Activated T-helper 2 cell treated with anti-CD3 and anti-CD28 coated beads, Interferon-gamma antibody, Interleukin-2, Interleukin-4, amounts not matched to agents 10 μg/mL and 5 μg/mL and 100 μg/mL, durations not matched to agents 14 hours and 24 hours and 36 hours (primary cell): ENCODE results near the gene NUP93. TPM values are rescaled to one million over a fixed set of nuclear protein-coding genes. Genes with fewer than 3 reads are reported as not detected.
"Not testable (repeated sequence)": the region's sequence is repeated elsewhere in the genome, so short reads cannot be mapped to it uniquely, and the experiment has no call there.

Experiments used
- DNase-seq: peaks from one replicate; pipeline ENCODE4 v3.0.0; 2021; ENCODE audit warnings: low spot score
- H3K27ac Mint-ChIP-seq: one replicate; pipeline ENCODE4 v1.8.0; 2021; ENCODE audit warnings: mixed read lengths
- H3K27me3 Mint-ChIP-seq: one replicate; pipeline ENCODE4 v1.8.0; 2021; ENCODE audit warnings: low read depth, mixed read lengths
- H3K36me3 Mint-ChIP-seq: one replicate; pipeline ENCODE4 v1.8.0; 2021; ENCODE audit warnings: low read depth, mixed read lengths
- H3K4me1 Mint-ChIP-seq: one replicate; pipeline ENCODE4 v1.8.0; 2021; ENCODE audit warnings: low read depth, mixed read lengths
- H3K4me3 Mint-ChIP-seq: one replicate; pipeline ENCODE4 v1.8.0; 2021; ENCODE audit warnings: low read depth, mild to moderate bottlenecking, moderate library complexity, mixed read lengths
- H3K9me3 Mint-ChIP-seq: one replicate; pipeline ENCODE4 v1.8.0; 2021; ENCODE audit warnings: mixed read lengths
- intact Hi-C: fragments of 100-400 bp; cut with micrococcal nuclease; formaldehyde crosslinking; loops from one replicate; pipeline ENCODE4 v1.15.1; 2023
- total RNA-seq: library from RNA; stranded (reverse); gene quantifications from 2 replicates; pipeline ENCODE4 v1.2.3, GENCODE V29; 2022

NUP93 gene
- total RNA-seq, 1 donor from 2014 or later, result 149 TPM

DNA sequence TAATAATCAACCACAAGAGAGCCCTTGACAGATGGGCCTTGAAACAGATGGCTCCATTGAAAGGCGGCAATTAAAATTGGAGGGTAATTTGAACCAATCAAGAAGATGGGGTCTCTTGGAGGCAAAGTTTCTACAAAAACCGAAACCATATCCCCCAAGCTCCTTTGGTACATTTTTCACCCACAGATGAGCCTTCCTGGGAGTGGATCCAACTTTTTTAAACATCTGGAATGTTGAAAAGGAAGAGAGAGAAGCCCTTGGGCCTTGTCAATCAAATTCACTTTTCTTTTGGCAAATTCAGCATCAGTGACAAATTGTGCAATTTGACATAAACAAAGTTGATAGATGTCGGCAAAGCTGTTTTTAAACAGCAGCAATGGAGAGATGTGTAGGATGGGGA, 13.2 kb upstream of the NUP93 start:
- H3K27me3 Mint-ChIP-seq, result peaks cover 10% of the 10 kb centered on the region
- no peaks in the 10 kb centered on the region for H3K36me3 Mint-ChIP-seq
- intact Hi-C loops, result no loop called here
- no peak overlapping the region for H3K4me3 Mint-ChIP-seq
- no peaks in the 10 kb centered on the region for H3K4me1 Mint-ChIP-seq
- no peaks in the 10 kb centered on the region for H3K9me3 Mint-ChIP-seq
- H3K27ac Mint-ChIP-seq, result no peak overlapping the region
- no peak for DNase-seq

DNA sequence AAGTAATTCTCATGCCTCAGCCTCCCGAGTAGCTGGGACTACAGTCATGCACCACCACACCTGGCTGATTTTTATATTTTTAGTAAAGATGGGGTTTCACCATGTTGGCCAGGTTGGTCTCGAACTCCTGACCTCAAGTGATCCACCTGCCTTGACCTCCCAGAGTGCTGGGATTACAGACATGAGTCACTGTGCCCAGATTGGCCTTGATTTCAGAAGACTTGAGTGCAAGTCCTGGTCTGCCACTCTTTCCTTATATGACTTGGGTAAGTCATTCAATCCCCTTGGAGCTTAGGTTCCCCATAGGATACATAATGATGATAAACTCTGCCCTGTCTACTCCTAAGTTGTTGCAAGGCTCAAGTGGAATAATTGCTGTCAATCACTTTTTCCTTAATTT, 12.4 kb upstream of the NUP93 start:
- H3K9me3 Mint-ChIP-seq, intact Hi-C loops, H3K4me1 Mint-ChIP-seq, DNase-seq, H3K27ac Mint-ChIP-seq, H3K4me3 Mint-ChIP-seq, H3K36me3 Mint-ChIP-seq: not testable (repeated sequence)
- H3K27me3 Mint-ChIP-seq, result peaks cover 12% of the 10 kb centered on the region

DNA sequence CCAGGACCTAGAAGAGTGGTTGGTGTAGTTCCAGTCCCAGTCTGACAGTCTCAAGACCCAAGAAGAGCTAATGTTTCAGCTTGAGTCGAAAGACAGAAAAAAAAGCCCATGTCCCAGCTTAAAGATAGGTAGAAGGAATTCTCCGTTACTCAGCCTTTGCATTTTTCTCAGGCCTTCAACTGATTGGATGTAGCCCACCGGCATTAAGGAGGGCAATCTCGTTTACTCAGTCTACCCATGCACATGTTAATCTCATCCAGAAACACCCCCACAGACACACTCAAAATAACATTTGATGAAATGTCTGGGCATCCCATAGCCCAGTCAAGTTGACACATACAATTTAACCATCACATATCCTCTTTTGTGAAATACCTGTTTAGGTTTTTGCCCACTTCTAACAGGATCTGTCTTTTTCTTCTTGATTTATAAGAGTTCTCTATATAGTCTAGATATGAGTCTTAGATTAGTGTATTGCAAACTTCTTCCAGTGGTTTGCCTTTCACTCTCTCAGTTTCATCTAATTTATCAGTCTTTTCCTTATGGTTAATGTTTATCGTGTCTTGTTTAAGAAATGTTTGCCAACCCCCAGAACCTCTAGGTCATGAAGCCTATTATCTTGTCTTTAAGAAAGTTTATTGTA, 7.6 kb upstream of the NUP93 start:
- no peak overlapping the region for H3K4me3 Mint-ChIP-seq
- no peaks in the 10 kb centered on the region for H3K9me3 Mint-ChIP-seq
- peaks cover 2% of the 10 kb centered on the region for H3K4me1 Mint-ChIP-seq
- no peak overlapping the region for H3K27ac Mint-ChIP-seq
- intact Hi-C loops, result no loop called here
- H3K27me3 Mint-ChIP-seq, result peaks cover 26% of the 10 kb centered on the region
- no peak for DNase-seq
- no peaks in the 10 kb centered on the region for H3K36me3 Mint-ChIP-seq

DNA sequence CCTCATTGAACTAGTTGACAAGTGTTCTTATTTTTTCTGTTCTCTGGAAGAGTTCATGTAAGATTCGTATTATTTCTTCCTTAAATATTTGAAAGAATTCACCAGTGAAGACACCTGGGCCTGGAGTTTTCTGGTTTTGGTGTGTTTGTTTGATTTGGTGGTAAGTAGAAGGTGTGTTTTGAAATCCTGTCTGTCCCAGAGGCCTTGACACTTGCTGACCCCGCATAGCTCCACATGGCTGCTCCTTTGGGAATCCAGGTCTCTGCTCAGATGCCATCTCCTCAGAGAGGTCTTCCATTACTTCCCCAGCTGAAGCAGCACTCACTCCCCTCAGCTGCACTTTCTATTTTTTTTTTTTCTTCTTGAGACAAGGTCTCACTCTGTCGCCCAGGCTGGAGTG, 5.7 kb upstream of the NUP93 start:
- Mint-ChIP-seq H3K4me3 (no peak overlapping the region), H3K4me1 (peaks cover 8% of the 10 kb centered on the region), H3K36me3 (no peaks in the 10 kb centered on the region), H3K27ac (no peak overlapping the region), H3K9me3 (no peaks in the 10 kb centered on the region), H3K27me3 (peaks cover 21% of the 10 kb centered on the region)
- no peak for DNase-seq
- intact Hi-C loops, result no loop called here

DNA sequence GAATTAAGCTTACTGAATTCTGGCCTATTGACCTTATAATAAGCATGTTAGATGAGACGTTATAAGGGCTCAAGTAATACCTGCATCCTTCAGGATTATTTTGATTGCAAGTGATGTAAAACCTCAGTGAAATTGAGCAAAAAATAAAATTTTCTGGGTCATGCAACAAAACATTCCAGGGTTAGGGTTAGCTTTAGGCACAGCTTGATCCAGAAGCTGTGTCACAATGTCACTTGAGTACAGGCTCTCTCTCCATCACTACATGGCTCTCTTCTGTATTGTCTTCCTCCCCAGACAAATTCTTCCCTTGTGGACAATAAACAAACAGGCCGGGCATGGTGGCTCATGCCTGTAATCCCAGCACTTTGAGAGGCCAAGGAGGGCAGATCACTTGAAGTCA, 3.6 kb upstream of the NUP93 start:
- Mint-ChIP-seq H3K36me3 (no peaks in the 10 kb centered on the region), H3K9me3 (no peaks in the 10 kb centered on the region), H3K27me3 (peaks cover 17% of the 10 kb centered on the region), H3K4me1 (peaks cover 18% of the 10 kb centered on the region), H3K27ac (no peak overlapping the region), H3K4me3 (no peak overlapping the region)
- intact Hi-C loops, result no loop called here
- DNase-seq, result no peak

DNA sequence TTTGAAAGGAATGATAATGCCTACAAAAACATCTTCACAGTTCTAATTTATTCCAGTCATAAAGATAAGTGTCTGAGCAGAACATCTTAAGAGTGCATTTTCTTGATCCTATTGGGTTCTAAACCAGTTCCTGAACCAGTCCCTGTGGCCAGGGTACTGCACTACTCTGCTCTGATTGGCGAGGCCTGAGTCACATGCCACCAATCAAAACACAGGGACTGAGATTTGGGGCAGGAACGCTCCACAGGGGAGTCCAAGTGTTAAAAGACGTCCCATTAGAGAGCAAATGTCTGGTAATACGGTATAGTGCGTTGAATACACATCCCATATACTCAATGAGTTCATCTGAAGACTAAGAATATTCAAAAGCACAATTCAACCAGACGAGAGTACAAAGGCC, 3.0 kb upstream of the NUP93 start:
- Mint-ChIP-seq H3K4me1 (peaks cover 19% of the 10 kb centered on the region), H3K27me3 (peaks cover 17% of the 10 kb centered on the region), H3K27ac (no peak overlapping the region), H3K9me3 (no peaks in the 10 kb centered on the region), H3K4me3 (no peak overlapping the region), H3K36me3 (no peaks in the 10 kb centered on the region)
- no peak for DNase-seq
- intact Hi-C loops, result no loop called here

DNA sequence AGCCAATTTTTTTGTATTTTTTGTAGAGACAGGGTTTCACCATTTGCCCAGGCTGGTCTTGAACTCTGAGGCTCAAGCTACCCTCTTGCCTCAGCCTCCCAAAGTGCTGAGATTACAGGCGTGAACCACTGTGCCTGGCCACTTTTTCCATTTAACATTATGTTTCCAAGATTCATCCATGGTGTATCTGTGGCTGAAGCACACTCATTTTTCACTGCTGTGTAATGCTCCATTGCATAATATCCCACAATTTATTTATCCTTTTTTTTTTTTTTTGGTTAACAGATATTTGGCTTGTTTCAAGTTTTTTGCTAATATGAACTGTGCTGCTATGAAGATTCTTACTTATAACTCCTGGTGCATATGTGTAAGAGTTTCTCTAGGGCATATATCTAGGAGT, 1.9 kb upstream of the NUP93 start:
- Mint-ChIP-seq H3K4me3 (no peak overlapping the region), H3K4me1 (peaks cover 17% of the 10 kb centered on the region), H3K9me3 (no peaks in the 10 kb centered on the region), H3K27ac (no peak overlapping the region), H3K36me3 (no peaks in the 10 kb centered on the region), H3K27me3 (peaks cover 10% of the 10 kb centered on the region)
- no peak for DNase-seq
- intact Hi-C loops, result no loop called here

DNA sequence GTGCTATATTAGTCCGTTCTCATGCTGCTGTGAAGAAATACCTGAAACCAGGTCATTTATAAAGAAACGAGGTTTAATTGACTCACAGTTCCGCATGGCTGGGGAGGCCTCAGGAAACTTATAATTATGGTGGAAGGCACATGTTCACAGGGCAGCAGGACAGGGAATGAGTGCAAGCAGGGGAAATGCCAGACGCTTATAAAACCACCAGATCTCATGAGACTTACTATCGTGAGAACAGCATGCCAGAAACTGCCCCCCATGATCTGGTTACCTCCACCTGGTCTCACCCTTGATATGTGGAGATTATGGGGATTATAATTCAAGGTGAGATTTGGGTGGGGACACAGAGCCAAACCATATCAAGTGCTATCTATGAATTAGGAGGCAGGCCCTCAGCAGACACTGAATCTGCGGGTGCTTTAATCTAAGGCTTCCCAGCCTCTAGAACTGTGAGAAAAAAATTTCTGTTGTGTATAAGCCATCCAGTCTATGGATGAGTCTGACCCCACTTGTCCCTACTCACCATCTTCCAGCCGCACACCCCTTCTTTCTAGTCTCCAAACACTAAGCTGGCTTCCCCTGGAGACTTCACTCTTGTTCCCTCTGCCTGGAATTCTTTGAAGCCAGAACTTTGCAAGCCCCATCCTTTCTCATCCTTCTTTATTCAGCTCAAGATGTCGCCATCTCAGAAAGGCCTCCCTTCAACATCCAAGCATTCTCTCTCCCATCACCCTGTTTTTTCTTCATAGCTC, 772 bp upstream of the NUP93 start:
- peaks cover 3% of the 10 kb centered on the region for H3K27me3 Mint-ChIP-seq
- no peaks in the 10 kb centered on the region for H3K9me3 Mint-ChIP-seq
- no peaks in the 10 kb centered on the region for H3K36me3 Mint-ChIP-seq
- DNase-seq, result no peak
- intact Hi-C loops, result no loop called here
- H3K27ac Mint-ChIP-seq, result peak overlapping the region; percentile 83
- H3K4me1 Mint-ChIP-seq, result peaks cover 17% of the 10 kb centered on the region
- no peak overlapping the region for H3K4me3 Mint-ChIP-seq

DNA sequence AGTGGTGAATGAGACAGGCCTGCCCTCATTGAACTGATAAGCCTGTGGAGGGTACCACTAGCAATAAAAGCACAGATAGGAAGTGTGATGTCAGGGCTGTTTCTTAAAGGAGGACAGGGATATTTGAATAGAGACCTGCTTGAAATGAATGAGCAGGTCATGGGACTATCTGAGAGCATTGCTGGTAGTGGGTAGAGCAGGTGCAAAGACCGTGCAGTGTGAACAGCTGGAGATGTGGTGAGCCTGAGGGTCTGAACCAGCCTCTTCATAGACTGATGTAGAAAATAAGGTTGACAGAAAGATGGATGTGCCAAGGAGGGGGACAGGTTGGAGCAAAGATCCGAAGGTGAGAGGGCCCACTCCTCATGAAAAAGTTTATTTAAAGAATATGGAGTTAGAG, 2.4 kb downstream of the NUP93 start:
- H3K4me1 Mint-ChIP-seq, result peaks cover 23% of the 10 kb centered on the region
- intact Hi-C loops, result loop anchor here (5.0 to 10.0 kb wide), 2 partner anchors 40 to 202 kb away; partner anchors contain the start of gene HERPUD1
- H3K36me3 Mint-ChIP-seq, result peaks cover 4% of the 10 kb centered on the region
- no peak overlapping the region for H3K27ac Mint-ChIP-seq
- no peaks in the 10 kb centered on the region for H3K27me3 Mint-ChIP-seq
- H3K4me3 Mint-ChIP-seq, result no peak overlapping the region
- H3K9me3 Mint-ChIP-seq, result no peaks in the 10 kb centered on the region
- no peak for DNase-seq

DNA sequence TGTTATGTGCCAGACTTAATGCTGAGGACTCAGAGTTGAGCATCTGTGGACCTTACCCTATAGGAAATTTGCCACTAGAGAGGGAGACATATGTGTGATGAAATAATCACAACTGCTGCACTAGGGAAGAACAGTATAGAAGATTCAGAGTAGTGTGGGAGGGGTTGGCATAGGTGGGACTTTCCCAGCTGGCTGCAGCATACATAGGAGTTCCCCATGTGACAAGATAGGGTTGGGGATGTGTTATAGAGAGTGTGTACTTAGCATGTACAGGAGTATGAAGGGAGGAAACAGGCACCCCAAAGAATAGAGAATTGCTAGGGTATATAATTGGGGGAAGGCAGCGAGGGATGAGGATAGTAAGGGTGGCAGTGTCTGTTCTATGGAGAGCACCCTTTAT, 2.9 kb downstream of the NUP93 start:
- H3K27me3 Mint-ChIP-seq, result no peaks in the 10 kb centered on the region
- intact Hi-C loops, result loop anchor here (5.0 to 10.0 kb wide), 2 partner anchors 39 to 202 kb away; partner anchors contain the start of gene HERPUD1
- no peak for DNase-seq
- H3K27ac Mint-ChIP-seq, result no peak overlapping the region
- peaks cover 24% of the 10 kb centered on the region for H3K4me1 Mint-ChIP-seq
- no peak overlapping the region for H3K4me3 Mint-ChIP-seq
- no peaks in the 10 kb centered on the region for H3K9me3 Mint-ChIP-seq
- H3K36me3 Mint-ChIP-seq, result peaks cover 4% of the 10 kb centered on the region

DNA sequence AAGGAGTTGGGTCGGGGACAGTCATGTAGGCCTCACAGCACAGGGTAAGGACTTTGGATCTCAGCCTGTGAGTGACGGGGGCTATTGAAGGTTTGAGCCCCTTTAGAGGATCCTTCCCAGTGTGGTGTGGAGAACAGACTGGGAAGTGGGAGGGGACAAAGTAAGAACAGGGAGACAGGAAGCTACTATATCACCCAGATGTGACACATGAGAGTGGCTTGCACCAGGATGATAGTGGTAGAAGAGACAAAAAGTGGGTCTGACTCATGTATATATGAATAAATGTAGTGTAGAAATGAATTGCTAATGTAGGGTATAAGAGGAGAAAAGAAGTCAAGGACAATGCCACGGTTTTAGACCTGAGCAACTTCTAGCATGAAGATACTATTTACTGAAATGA, 4.5 kb downstream of the NUP93 start:
- no peak for DNase-seq
- no peaks in the 10 kb centered on the region for H3K27me3 Mint-ChIP-seq
- H3K4me3 Mint-ChIP-seq, result no peak overlapping the region
- H3K4me1 Mint-ChIP-seq, result peaks cover 17% of the 10 kb centered on the region
- intact Hi-C loops, result loop anchor here (5.0 to 10.0 kb wide), 2 partner anchors 38 to 200 kb away; partner anchors contain the start of gene HERPUD1
- H3K36me3 Mint-ChIP-seq, result peaks cover 12% of the 10 kb centered on the region
- no peaks in the 10 kb centered on the region for H3K9me3 Mint-ChIP-seq
- no peak overlapping the region for H3K27ac Mint-ChIP-seq

DNA sequence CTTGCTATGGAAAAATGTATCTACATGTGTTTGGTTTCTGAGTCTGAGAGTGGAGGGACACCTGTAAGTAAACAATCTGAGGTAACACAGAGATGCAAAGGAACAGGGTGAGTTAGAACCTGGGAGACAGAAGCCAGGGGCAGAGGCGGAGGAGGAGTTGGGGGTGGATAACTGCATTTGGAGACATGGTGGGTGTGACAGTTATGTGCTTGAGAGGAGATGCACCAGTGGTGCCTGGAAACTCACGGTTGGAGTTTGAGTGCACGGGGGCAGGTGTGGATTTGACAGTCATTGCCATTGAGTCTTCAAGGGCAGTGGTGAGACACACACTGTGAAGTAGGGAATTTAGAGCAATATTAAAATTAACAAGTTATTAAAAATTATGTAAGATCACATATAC, 6.5 kb downstream of the NUP93 start:
- Mint-ChIP-seq H3K9me3 (no peaks in the 10 kb centered on the region), H3K27me3 (no peaks in the 10 kb centered on the region), H3K4me3 (no peak overlapping the region), H3K27ac (no peak overlapping the region), H3K4me1 (peaks cover 8% of the 10 kb centered on the region), H3K36me3 (peaks cover 12% of the 10 kb centered on the region)
- intact Hi-C loops, result loop anchor here (10.0 kb wide), 1 partner anchor 198 kb away; the partner anchor contains the start of gene HERPUD1
- DNase-seq, result no peak

DNA sequence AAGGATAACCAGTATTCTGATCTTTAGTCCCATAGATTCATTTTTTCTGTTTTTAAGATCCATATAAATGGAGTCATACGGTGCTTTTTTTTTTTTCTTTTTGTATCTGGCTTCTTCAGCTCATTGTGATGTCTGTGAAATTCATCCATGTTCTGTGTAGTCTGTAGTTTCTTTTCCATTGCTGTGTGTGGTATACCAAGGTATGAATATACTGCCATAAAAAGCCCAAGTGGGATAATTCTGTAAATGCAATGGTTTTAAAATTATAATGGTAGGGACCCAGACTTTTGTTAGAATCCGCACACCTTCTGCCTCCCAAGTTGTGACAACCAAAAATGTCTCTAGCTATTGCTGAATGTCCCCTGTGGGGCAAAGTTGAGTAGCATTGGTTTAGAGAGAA, 7.6 kb downstream of the NUP93 start:
- no peak for DNase-seq
- Mint-ChIP-seq H3K9me3 (no peaks in the 10 kb centered on the region), H3K36me3 (peaks cover 14% of the 10 kb centered on the region), H3K4me1 (peaks cover 17% of the 10 kb centered on the region), H3K27ac (no peak overlapping the region), H3K4me3 (no peak overlapping the region), H3K27me3 (no peaks in the 10 kb centered on the region)
- intact Hi-C loops, result loop anchor here (10.0 kb wide), 1 partner anchor 197 kb away; the partner anchor contains the start of gene HERPUD1
